Fibroblast of villous mesenchyme (primary cell): ENCODE data around the gene RELCH. TPM values are rescaled to one million over a fixed set of nuclear protein-coding genes. Genes with fewer than 3 reads are reported as not detected.
"Not testable (repeated sequence)": the region's sequence is repeated elsewhere in the genome, so short reads cannot be mapped to it uniquely, and the experiment has no call there.

Experiments
- DNase-seq: peaks from one replicate; pipeline ENCODE4 v3.0.0-alpha.2; 2010; ENCODE audit warnings: low read depth
- H3K4me3 ChIP-seq: 2 replicates; pipeline ENCODE4 v1.5.1; 2011; ENCODE audit warnings: low read depth, mild to moderate bottlenecking, low read length
- CTCF ChIP-seq: IDR thresholded peaks from 2 replicates; pipeline ENCODE4 v1.5.1; 2012; ENCODE audit warnings: low read depth, mild to moderate bottlenecking, low read length; ENCODE audit not compliant: insufficient read depth
- total RNA-seq: library from RNA; depleted of rRNA; stranded (reverse); fragments of >200 nt; gene quantifications from 2 replicates; pipeline ENCODE4 v1.2.3, GENCODE V29; 2012

Gene RELCH
- total RNA-seq, 1 donor: 50.1 TPM

DNA sequence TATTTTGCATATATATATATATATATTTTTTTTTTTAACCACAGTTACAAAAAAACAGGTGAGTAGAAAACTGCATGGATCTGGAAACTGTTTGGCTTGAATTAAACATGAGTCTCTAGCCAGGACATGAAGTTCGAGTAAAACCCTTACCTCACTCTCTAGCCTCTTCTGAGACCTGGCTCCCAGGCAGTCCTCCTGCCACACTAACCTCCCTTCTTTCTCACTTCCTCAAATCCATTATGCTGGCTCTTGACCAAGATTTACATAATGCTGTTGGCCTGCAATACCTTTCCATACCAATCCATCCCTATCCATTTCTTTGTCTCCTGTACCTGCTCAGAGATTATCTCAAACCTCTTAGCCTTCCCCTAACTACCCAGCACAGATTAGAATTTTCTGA, 34.2 kb upstream of the RELCH start:
- no peak for DNase-seq
- no peak overlapping the region for H3K4me3 ChIP-seq
- no peak for TF ChIP-seq CTCF

DNA sequence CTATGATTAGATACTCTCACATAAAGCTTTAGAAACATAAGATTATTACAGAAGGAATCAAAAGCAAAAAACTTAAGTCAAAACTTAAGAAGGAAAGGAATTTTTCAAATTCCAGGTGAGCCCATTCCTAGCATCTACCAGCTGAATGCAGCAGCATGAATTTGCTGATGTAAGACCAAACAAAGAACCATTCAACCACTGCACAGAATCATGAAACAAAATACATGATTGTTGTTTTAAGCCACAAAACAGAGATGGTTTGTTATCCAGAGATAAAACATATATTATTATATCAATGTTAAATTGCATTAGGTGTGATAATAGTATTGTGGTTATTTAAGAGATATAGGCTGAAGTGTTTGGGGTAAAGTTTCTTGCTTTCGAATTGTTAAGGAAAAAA, 29.2 kb upstream of the RELCH start:
- no peak overlapping the region for H3K4me3 ChIP-seq
- no peak for DNase-seq
- no peak for TF ChIP-seq CTCF

DNA sequence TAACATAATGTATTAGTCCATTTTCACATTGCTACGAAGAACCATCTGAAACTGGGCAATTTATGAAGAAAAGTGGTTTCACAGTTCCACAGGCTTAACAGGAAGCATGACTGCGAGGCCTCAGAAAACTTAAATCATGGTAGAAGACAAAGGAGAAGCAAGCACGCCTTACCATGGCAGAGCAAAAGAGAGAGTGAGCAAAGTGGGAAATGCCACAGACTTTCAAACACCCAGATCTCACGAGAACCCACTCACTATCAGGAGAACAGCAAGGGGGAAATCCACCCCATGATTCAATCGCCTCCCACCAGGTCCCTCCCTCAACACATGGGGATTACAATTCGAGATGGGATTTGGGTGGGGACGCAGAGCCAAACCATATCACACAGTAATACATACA, 22.7 kb upstream of the RELCH start:
- no peak for TF ChIP-seq CTCF
- no peak for DNase-seq
- no peak overlapping the region for H3K4me3 ChIP-seq

DNA sequence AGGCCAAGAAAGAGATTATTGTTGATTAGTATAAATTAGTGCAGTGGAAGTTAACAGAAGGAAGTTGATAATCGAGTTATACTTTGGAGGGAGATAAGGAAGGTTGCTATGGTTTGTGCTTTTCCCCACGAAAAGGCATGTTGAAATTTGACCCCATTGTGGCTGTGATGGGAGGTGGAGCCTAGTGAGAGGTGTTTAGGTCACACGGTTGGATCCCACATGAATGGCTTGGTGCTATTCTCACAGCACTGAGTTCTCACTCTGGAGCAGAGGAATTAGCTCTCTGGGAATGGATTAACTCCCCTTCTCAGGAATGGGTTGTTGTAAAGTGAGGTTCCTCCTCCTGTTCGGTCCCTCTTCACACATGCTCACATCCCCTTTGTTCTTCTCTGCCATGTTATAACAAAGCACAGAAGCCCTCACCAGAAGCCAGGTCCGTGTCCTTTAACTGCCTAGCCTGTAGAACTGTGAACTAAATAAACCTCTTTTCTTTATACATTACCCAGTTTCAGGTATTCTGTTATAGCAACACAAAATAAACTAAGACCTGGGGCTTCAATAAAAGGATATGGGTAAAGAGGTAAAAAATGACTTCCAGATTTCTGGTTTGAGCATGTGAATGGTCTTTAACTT, 22.1 kb upstream of the RELCH start:
- no peak for TF ChIP-seq CTCF
- DNase-seq: no peak

DNA sequence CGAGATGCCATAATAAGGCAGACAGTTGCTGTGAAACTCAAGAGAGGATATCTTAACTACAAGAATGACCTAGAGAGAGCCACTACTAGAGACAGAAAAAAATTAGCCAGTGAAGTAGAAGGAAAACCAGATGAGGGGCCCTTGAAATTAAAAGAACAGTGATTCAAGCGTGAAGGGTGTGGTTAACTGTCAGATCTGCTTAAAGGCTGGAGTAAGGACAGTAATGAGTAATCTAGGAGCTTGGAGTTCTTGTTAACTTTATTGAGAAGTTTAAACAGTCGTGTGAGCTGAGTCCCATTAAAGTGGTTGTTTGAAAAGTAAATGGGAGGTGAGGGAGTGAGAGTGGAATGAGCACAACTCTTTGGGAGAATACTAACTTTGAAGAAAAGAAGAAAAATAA, 21.5 kb upstream of the RELCH start:
- TF ChIP-seq CTCF: no peak
- no peak for DNase-seq

More for the DNA sequence above, 22.1 kb upstream of the RELCH start:
- H3K4me3 ChIP-seq: no peak overlapping the region

DNA sequence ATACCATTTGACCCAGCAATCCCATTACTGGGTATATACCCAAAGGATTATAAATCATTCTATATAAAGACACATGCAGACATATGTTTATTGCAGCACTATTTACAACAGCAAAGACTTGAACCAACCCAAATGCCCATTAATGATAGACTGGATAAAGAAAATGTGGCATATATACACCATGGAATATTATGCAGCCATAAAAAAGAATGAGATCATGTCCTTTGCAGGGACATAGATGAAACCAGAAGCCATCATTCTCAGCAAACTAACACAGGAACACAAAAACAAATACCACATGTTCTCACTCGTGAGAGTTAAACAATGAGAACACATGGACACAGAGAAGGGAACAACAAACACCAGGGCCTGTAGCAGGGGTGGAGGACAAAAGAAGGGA, 20.5 kb upstream of the RELCH start:
- H3K4me3 ChIP-seq, DNase-seq: not testable (repeated sequence)

More for the DNA sequence above, 21.5 kb upstream of the RELCH start:
- H3K4me3 ChIP-seq: no peak overlapping the region

- H3K4me3 ChIP-seq: no peak overlapping the region
- DNase-seq: no peak
- TF ChIP-seq CTCF: no peak
Measured at GRCh38 chr18:62170857-62171256, 16.2 kb upstream of the RELCH start.
